Measurements from ENCODE around the gene GNG7.
"Not testable (repeated sequence)": the region's sequence is repeated elsewhere in the genome, so short reads cannot be mapped to it uniquely, and the experiment has no call there.

GNG7 gene

GRCh38 chr19:2495130-2495641 lies 207.3 kb downstream of the GNG7 start:
- peak; percentile 62 for DNase-seq

GRCh38 chr19:2494447-2495129 lies 207.9 kb downstream of the GNG7 start:
- peak; percentile 65 for DNase-seq

- DNase-seq, result peak; percentile 48
Observed at GRCh38 chr19:2494084-2494446, 208.4 kb downstream of the GNG7 start.

GRCh38 chr19:2493448-2493847 lies 209.0 kb downstream of the GNG7 start:
- DNase-seq, result not testable (repeated sequence)

- no peak for DNase-seq
Observed at GRCh38 chr19:2492870-2493269, 209.6 kb downstream of the GNG7 start.

- DNase-seq, result peak; percentile 89
Observed at GRCh38 chr19:2491130-2491801, 211.2 kb downstream of the GNG7 start.

GRCh38 chr19:2490659-2491058 lies 211.8 kb downstream of the GNG7 start:
- no peak for DNase-seq

- DNase-seq, result peak; percentile 56
Observed at GRCh38 chr19:2488942-2489731, 213.4 kb downstream of the GNG7 start.

- DNase-seq, result no peak
Observed at GRCh38 chr19:2488405-2488941, 214.0 kb downstream of the GNG7 start.

- DNase-seq, result no peak
Observed at GRCh38 chr19:2487842-2488241, 214.7 kb downstream of the GNG7 start.

- no peak for DNase-seq
Observed at GRCh38 chr19:2487090-2487489, 215.4 kb downstream of the GNG7 start.

- DNase-seq, result no peak
Observed at GRCh38 chr19:2485428-2485827, 217.1 kb downstream of the GNG7 start.

- no peak for DNase-seq
Observed at GRCh38 chr19:2484178-2484937, 218.1 kb downstream of the GNG7 start.

- DNase-seq, result no peak
Observed at GRCh38 chr19:2483484-2484151, 218.9 kb downstream of the GNG7 start.

GRCh38 chr19:2483084-2483483 lies 219.4 kb downstream of the GNG7 start:
- DNase-seq, result no peak

GRCh38 chr19:2482354-2483038 lies 220.0 kb downstream of the GNG7 start:
- DNase-seq, result no peak

- DNase-seq, result no peak
Observed at GRCh38 chr19:2481466-2481865, 221.0 kb downstream of the GNG7 start.

GRCh38 chr19:2479556-2480194 lies 222.8 kb downstream of the GNG7 start:
- no peak for DNase-seq

- peak; percentile 62 for DNase-seq
Observed at GRCh38 chr19:2478756-2479555, 223.5 kb downstream of the GNG7 start.

GRCh38 chr19:2478278-2478755 lies 224.2 kb downstream of the GNG7 start:
- no peak for DNase-seq
